Spleen (tissue), 11 donors: Measurements from ENCODE around the gene MACROD2. TPM values are rescaled to one million over a fixed set of nuclear protein-coding genes. Genes with fewer than 3 reads are reported as not detected.

Experiments used
- DNase-seq: peaks from one replicate; pipeline ENCODE4 v3.0.0-alpha.2; 2020
- H3K27ac ChIP-seq, 8 donors: fragments of 200-600 bp; sonication (generic) in 7 of 8; 1 replicate in 4 of 8; 2 replicates in 4 of 8; pipeline versions ENCODE4 v1.5.0 to v1.8.0; 2016 to 2021; ENCODE audit warnings: inconsistent platforms in 4 of 8, mild to moderate bottlenecking in 4 of 8, moderate library complexity in 1 of 8
- H3K27me3 ChIP-seq, 7 donors: fragments of 200-600 bp; sonication (generic) in 6 of 7; replicated peaks in 1 of 7; 1 replicate in 4 of 7; 2 replicates in 3 of 7; pipeline versions ENCODE4 v1.5.0 to v1.8.0; 2016 to 2021; ENCODE audit warnings: inconsistent platforms in 3 of 7, mild to moderate bottlenecking in 1 of 7
- H3K36me3 ChIP-seq, 6 donors: fragments of 200-600 bp; sonication (generic) in 5 of 6; 1 replicate in 4 of 6; 2 replicates in 2 of 6; pipeline versions ENCODE4 v1.5.0 to v1.8.0; 2016 to 2021; ENCODE audit warnings: inconsistent platforms in 2 of 6
- H3K4me1 ChIP-seq, 6 donors: fragments of 200-600 bp; sonication (generic) in 5 of 6; 1 replicate in 3 of 6; 2 replicates in 3 of 6; pipeline versions ENCODE4 v1.5.0 to v1.8.0; 2016 to 2021; ENCODE audit warnings: inconsistent platforms in 3 of 6
- H3K4me3 ChIP-seq, 8 donors: fragments of 200-600 bp; sonication (generic) in 7 of 8; 1 replicate in 4 of 8; 2 replicates in 4 of 8; pipeline versions ENCODE4 v1.5.0 to v1.8.0; 2016 to 2021; ENCODE audit warnings: inconsistent platforms in 4 of 8, mild to moderate bottlenecking in 4 of 8, moderate library complexity in 2 of 8
- H3K9me3 ChIP-seq, 8 donors: fragments of 200-600 bp; sonication (generic) in 7 of 8; 1 replicate in 4 of 8; 2 replicates in 4 of 8; pipeline versions ENCODE4 v1.5.0 to v1.8.0; 2016 to 2021; ENCODE audit warnings: inconsistent platforms in 4 of 8
- CTCF ChIP-seq, 11 experiments: fragments of 200-600 bp in 7 of 11; fragments of 450-650 bp in 4 of 11; sonication (generic) in 4 of 11; IDR thresholded peaks in 8 of 11; conservative IDR thresholded peaks in 3 of 11; 1 replicate in 7 of 11; 2 replicates in 4 of 11; pipeline versions ENCODE4 v1.4.0 to v1.8.0; 2016 to 2021; ENCODE audit warnings: antibody characterized with exemption in 11 of 11, inconsistent platforms in 4 of 11, mild to moderate bottlenecking in 1 of 11
- POLR2A ChIP-seq, 3 donors: fragments of 450-650 bp; IDR thresholded peaks; one replicate each; pipeline ENCODE4 v1.5.1; 2017; ENCODE audit warnings: antibody characterized with exemption in 3 of 3, mild to moderate bottlenecking in 1 of 3
- POLR2AphosphoS5 ChIP-seq, 3 donors: sonication (generic); formaldehyde crosslinking; IDR thresholded peaks; one replicate each; pipeline ENCODE4 v1.5.1; 2017; ENCODE audit warnings: antibody characterized with exemption in 3 of 3
- WGBS, 5 donors: extraction: QIAGEN DNeasy Blood & Tissue Kit in 3 of 5; methylation state at CpG; one replicate each; pipeline versions ENCODE4 v1.1.5 to v1.1.7; 2013 to 2018; 5-methylcytosine and 5-hydroxymethylcytosine counted together
- intact Hi-C: fragments of 100-400 bp; cut with DNase I; formaldehyde crosslinking; loops from one replicate; pipeline ENCODE4 v1.15.0; 2023; ENCODE audit warnings: low total_unique reads
- polyA plus RNA-seq, 3 donors: library from polyadenylated mRNA; stranded (reverse); fragments of 200-250 nt; gene quantifications; one replicate each; pipeline ENCODE4 v1.2.1, GENCODE V29; 2013
- total RNA-seq, 7 donors: library from RNA; depleted of rRNA in 3 of 7; stranded (reverse); fragments of >200 nt in 3 of 7; fragmentation: NEBNext Ultra II Directional in 4 of 7; extraction: Animal tissue kit (Norgen Biotek cat#: 25700) in 4 of 7; gene quantifications; one replicate each; pipeline versions ENCODE4 v1.1.0 to v1.2.1, GENCODE V29; 2016 to 2021
- donor health status: healthy with polysubstance abuse.
- donor health status: DM: no; HTN: no; CAD: no; lungs with moderate emphysema.
- donor health status: DM: no; HTN: no; CAD: no.
- donor health status: Bipolar disorder and iron deficiency.
- donor health status: healthy.
- donor health status: DM: no; HTN: no; CAD: no.
- donor health status: DM: yes; HTN: yes; CAD: no.

MACROD2 gene
- total and polyA plus RNA-seq, 10 donors: 1.5 to 4.7 (median 3.4) TPM

GRCh38 chr20:15838466-15838865 lies 1843.2 kb downstream of the MACROD2 start:
- intact Hi-C loops: no loop called here
- no peak overlapping the region for H3K4me3 ChIP-seq
- no peaks in the 10 kb centered on the region for H3K4me1 ChIP-seq
- no peak for DNase-seq
- no peak overlapping the region for H3K27ac ChIP-seq
- TF ChIP-seq CTCF (IDR thresholded peaks at IDR 0.05 in 8 of 11, conservative IDR thresholded peaks at IDR 0.05 in 3 of 11) (no peak), POLR2A (IDR thresholded peaks at IDR 0.05) (no peak), POLR2AphosphoS5 (IDR thresholded peaks at IDR 0.05) (no peak)
- peaks cover 0 to 7% (median 0%) of the 10 kb centered on the region in 8 donors for H3K9me3 ChIP-seq
- no peaks in the 10 kb centered on the region for H3K36me3 ChIP-seq
- no peaks in the 10 kb centered on the region for H3K27me3 ChIP-seq
- 85 to 96% (median 88%) methylated on average over 2 of the region's 2 CpGs for WGBS, 5 donors

GRCh38 chr20:15840636-15841301 lies 1845.5 kb downstream of the MACROD2 start:
- no peaks in the 10 kb centered on the region for H3K4me1 ChIP-seq
- DNase-seq: no peak
- H3K27me3 ChIP-seq: no peaks in the 10 kb centered on the region
- intact Hi-C loops: no loop called here
- no peak overlapping the region for H3K27ac ChIP-seq
- H3K9me3 ChIP-seq: peaks cover 0 to 7% (median 0%) of the 10 kb centered on the region in 8 donors
- TF ChIP-seq POLR2AphosphoS5 (IDR thresholded peaks at IDR 0.05) (no peak), POLR2A (IDR thresholded peaks at IDR 0.05) (no peak), CTCF (IDR thresholded peaks at IDR 0.05 in 8 of 11, conservative IDR thresholded peaks at IDR 0.05 in 3 of 11) (no peak)
- no peaks in the 10 kb centered on the region for H3K36me3 ChIP-seq
- 45 to 77% (median 50%) methylated on average over 4 of the region's 4 CpGs for WGBS, 5 donors
- no peak overlapping the region for H3K4me3 ChIP-seq

- Histone ChIP-seq H3K4me3 (no peak overlapping the region), H3K4me1 (no peaks in the 10 kb centered on the region), H3K9me3 (peaks cover 0 to 7% (median 0%) of the 10 kb centered on the region in 8 donors), H3K27ac (no peak overlapping the region), H3K36me3 (no peaks in the 10 kb centered on the region), H3K27me3 (no peaks in the 10 kb centered on the region)
- TF ChIP-seq POLR2A (IDR thresholded peaks at IDR 0.05): no peak
- TF ChIP-seq CTCF (IDR thresholded peaks at IDR 0.05 in 8 of 11, conservative IDR thresholded peaks at IDR 0.05 in 3 of 11): peak in 1 of 11 experiments; percentile 20
- WGBS, 5 donors: 3 to 15% (median 6%) methylated on average over 1 of the region's 1 CpG
- intact Hi-C loops: no loop called here
- no peak for DNase-seq
Observed at GRCh38 chr20:15842872-15843271, 1847.6 kb downstream of the MACROD2 start.

GRCh38 chr20:15843777-15844176 lies 1848.5 kb downstream of the MACROD2 start:
- intact Hi-C loops: no loop called here
- no peaks in the 10 kb centered on the region for H3K27me3 ChIP-seq
- no peak overlapping the region for H3K4me3 ChIP-seq
- TF ChIP-seq POLR2AphosphoS5 (IDR thresholded peaks at IDR 0.05): no peak
- TF ChIP-seq CTCF (IDR thresholded peaks at IDR 0.05 in 8 of 11, conservative IDR thresholded peaks at IDR 0.05 in 3 of 11): no peak
- TF ChIP-seq POLR2A (IDR thresholded peaks at IDR 0.05): no peak
- H3K9me3 ChIP-seq: peaks cover 0 to 7% (median 0%) of the 10 kb centered on the region in 8 donors
- 77 to 91% (median 80%) methylated on average over 1 of the region's 1 CpG for WGBS, 5 donors
- H3K36me3 ChIP-seq: no peaks in the 10 kb centered on the region
- no peaks in the 10 kb centered on the region for H3K4me1 ChIP-seq
- no peak for DNase-seq
- no peak overlapping the region for H3K27ac ChIP-seq
